B cell (primary cell): ENCODE data around the gene CYP4F2. TPM values are rescaled to one million over a fixed set of nuclear protein-coding genes. Genes with fewer than 3 reads are reported as not detected.
"Not testable (repeated sequence)": the region's sequence is repeated elsewhere in the genome, so short reads cannot be mapped to it uniquely, and the experiment has no call there.

ENCODE experiments used
- ATAC-seq: fragments of 200-7000 bp; cut with Tn5 transposase; one replicate; pipeline ENCODE4 v1.10.0; 2021; ENCODE audit warnings: low read depth, mild to moderate bottlenecking, moderate number of reproducible peaks, moderate library complexity
- CTCF ChIA-PET: fragments of 350-600 bp; sonication (Branson Sonifier 250); formaldehyde crosslinking; loops from one replicate; lab custom pipeline; 2021; ENCODE audit warnings: antibody characterized with exemption, inconsistent platforms; lab: Charles Lee
- POLR2A ChIA-PET: fragments of 350-600 bp; sonication (Branson Sonifier 250); formaldehyde crosslinking; loops from one replicate; lab custom pipeline; 2021; ENCODE audit warnings: antibody characterized with exemption; lab: Charles Lee
- DNase-seq: peaks from one replicate; pipeline ENCODE4 v3.0.0; 2013
- H2AFZ ChIP-seq: 2 replicates; pipeline ENCODE4 v1.6.1; 2012; ENCODE audit warnings: mild to moderate bottlenecking, low read depth, low read length; ENCODE audit not compliant: insufficient read depth, poor library complexity, severe bottlenecking
- H3K27ac ChIP-seq, 2 donors: 1 replicate in 1 of 2; 2 replicates in 1 of 2; pipeline ENCODE4 v1.5.1; 2012 to 2013; ENCODE audit warnings: low read length in 2 of 2, mild to moderate bottlenecking in 2 of 2, moderate library complexity in 1 of 2
- H3K27me3 ChIP-seq, 4 experiments: fragments of 200-600 bp in 1 of 4; sonication (generic) in 1 of 4; replicated peaks in 1 of 4; 1 replicate in 2 of 4; 2 replicates in 2 of 4; pipeline versions ENCODE4 v1.6.1 to v1.7.0; 2013 to 2016; ENCODE audit warnings: low read length in 3 of 4, mild to moderate bottlenecking in 2 of 4, mixed read lengths in 1 of 4, moderate library complexity in 1 of 4; ENCODE audit not compliant: insufficient read depth in 4 of 4, control insufficient read depth in 3 of 4; ENCODE audit errors: control extremely low read depth in 1 of 4
- H3K36me3 ChIP-seq, 2 experiments: replicated peaks in 1 of 2; 1 replicate in 1 of 2; 2 replicates in 1 of 2; pipeline versions ENCODE4 v1.6.1 to v1.7.1; 2013; ENCODE audit warnings: low read length in 1 of 2; ENCODE audit not compliant: insufficient read depth in 2 of 2, control insufficient read depth in 1 of 2; ENCODE audit errors: control extremely low read depth in 1 of 2, extremely low read depth in 1 of 2
- H3K4me1 ChIP-seq, 2 donors: fragments of 200-600 bp in 1 of 2; sonication (generic) in 1 of 2; 1 replicate in 1 of 2; 2 replicates in 1 of 2; pipeline versions ENCODE4 v1.5.1 to v1.6.1; 2013 to 2017; ENCODE audit warnings: low read length in 2 of 2; ENCODE audit not compliant: control insufficient read depth in 2 of 2, insufficient read depth in 2 of 2
- H3K4me2 ChIP-seq: replicated peaks from 2 replicates; pipeline ENCODE3; 2012; ENCODE audit warnings: mild to moderate bottlenecking, low read depth, low read length; ENCODE audit not compliant: poor library complexity, severe bottlenecking
- H3K4me3 ChIP-seq, 5 experiments: fragments of 200-600 bp in 1 of 5; sonication (generic) in 1 of 5; 1 replicate in 3 of 5; 2 replicates in 2 of 5; pipeline versions ENCODE4 v1.5.1 to v1.7.0; 2011 to 2016; ENCODE audit warnings: low read length in 4 of 5, mild to moderate bottlenecking in 4 of 5, low read depth in 2 of 5, control low read depth in 1 of 5, moderate library complexity in 1 of 5; ENCODE audit not compliant: insufficient read depth in 1 of 5; ENCODE audit errors: control extremely low read depth in 1 of 5, extremely low read depth in 1 of 5
- H3K79me2 ChIP-seq: fragments of 200-600 bp; sonication (generic); one replicate; pipeline ENCODE4 v1.6.0; 2016; ENCODE audit warnings: low read length; ENCODE audit not compliant: control insufficient read depth, insufficient read depth
- H3K9ac ChIP-seq: fragments of 200-600 bp; sonication (generic); 2 replicates; pipeline ENCODE4 v1.6.1; 2017; ENCODE audit warnings: mild to moderate bottlenecking, low read length, moderate library complexity
- H3K9me3 ChIP-seq, 3 donors: one replicate each; pipeline versions ENCODE4 v1.6.1 to v1.7.1; 2013; ENCODE audit warnings: low read length in 2 of 3; ENCODE audit not compliant: control insufficient read depth in 2 of 3, insufficient read depth in 1 of 3; ENCODE audit errors: control extremely low read depth in 1 of 3
- H4K20me1 ChIP-seq: 2 replicates; pipeline ENCODE4 v1.6.0; 2012; ENCODE audit warnings: mild to moderate bottlenecking, low read length; ENCODE audit not compliant: insufficient read depth, control insufficient read depth, poor library complexity, severe bottlenecking
- H3K27ac Mint-ChIP-seq: one replicate; pipeline ENCODE4 v1.8.0; 2021; ENCODE audit warnings: mixed read lengths
- H3K27me3 Mint-ChIP-seq: one replicate; pipeline ENCODE4 v1.8.0; 2021; ENCODE audit warnings: mixed read lengths
- H3K4me1 Mint-ChIP-seq: one replicate; pipeline ENCODE4 v1.8.0; 2021; ENCODE audit warnings: mixed read lengths
- H3K4me3 Mint-ChIP-seq: one replicate; pipeline ENCODE4 v1.8.0; 2021; ENCODE audit warnings: mixed read lengths
- H3K9me3 Mint-ChIP-seq: one replicate; pipeline ENCODE4 v1.8.0; 2022; ENCODE audit warnings: mixed read lengths; ENCODE audit not compliant: insufficient read depth
- CTCF ChIP-seq: fragments of 200-600 bp; IDR thresholded peaks from one replicate; pipeline ENCODE4 v1.8.0; 2022; ENCODE audit warnings: antibody characterized with exemption, mild to moderate bottlenecking
- EZH2 ChIP-seq: IDR thresholded peaks from 2 replicates; pipeline ENCODE4 v1.6.1; 2012; ENCODE audit warnings: borderline replicate concordance, low read depth, mild to moderate bottlenecking, moderate library complexity, low read length; ENCODE audit not compliant: insufficient read depth, poor library complexity, severe bottlenecking
- WGBS: methylation state at CpG from one replicate; pipeline ENCODE4 v1.1.5; 2013; ENCODE audit warnings: missing lambda C conversion rate; ENCODE audit not compliant: insufficient coverage; 5-methylcytosine and 5-hydroxymethylcytosine counted together
- intact Hi-C: fragments of 100-400 bp; cut with micrococcal nuclease; formaldehyde crosslinking; loops from one replicate; pipeline ENCODE4 v1.10.0; 2022
- polyA plus RNA-seq: library from polyadenylated mRNA; depleted of rRNA; stranded (reverse); fragments of >200 nt; gene quantifications from 2 replicates; pipeline ENCODE4 v1.2.3, GENCODE V29; 2012
- total RNA-seq, 2 donors: library from RNA; stranded (reverse); fragments of 120-200 nt in 1 of 2; gene quantifications; 1 replicate in 1 of 2; 2 replicates in 1 of 2; pipeline versions ENCODE4 v1.2.3 to v1.2.4, GENCODE V29; 2013 to 2022

CYP4F2 gene
- total and polyA plus RNA-seq, 2 donors (not counting 1 experiment from before 2014, with no cell fraction given): not detected

- Mint-ChIP-seq H3K27ac (no peak overlapping the region), H3K9me3 (peaks cover 3% of the 10 kb centered on the region), H3K27me3 (peaks cover 39% of the 10 kb centered on the region), H3K4me1 (peaks cover 17% of the 10 kb centered on the region), H3K4me3 (no peak overlapping the region)
- Histone ChIP-seq H3K9ac (no peak overlapping the region), H3K79me2 (no peaks in the 10 kb centered on the region), H3K4me3 (no peak overlapping the region), H3K4me1 (peaks cover 10 to 11% of the 10 kb centered on the region in 2 donors), H4K20me1 (no peaks in the 10 kb centered on the region), H3K4me2 (no peak overlapping the region), H2AFZ (no peak overlapping the region), H3K27me3 (peaks cover 0 to 20% (median 0%) of the 10 kb centered on the region in 4 experiments), H3K9me3 (peaks cover 2 to 19% (median 6%) of the 10 kb centered on the region in 3 donors), H3K27ac (no peak overlapping the region), H3K36me3 (no peaks in the 10 kb centered on the region)
- no CpG with 5 or more reads among the region's 4 CpGs for WGBS
- ATAC-seq (no peak), DNase-seq (no peak)
- no peak for TF ChIP-seq CTCF
- no peak for TF ChIP-seq EZH2
- intact Hi-C loops: no loop called here
- ChIA-PET CTCF (no interaction called here), POLR2A (no interaction called here)
These were observed 22.9 kb downstream of the CYP4F2 start for GRCh38 chr19:15874821-15875474.

GRCh38 chr19:15873771-15874170 is 24.1 kb downstream of the CYP4F2 start:
- ATAC-seq, H3K9ac ChIP-seq, H4K20me1 ChIP-seq, intact Hi-C loops, H3K36me3 ChIP-seq, H3K27ac Mint-ChIP-seq, H3K27ac ChIP-seq, H3K4me3 ChIP-seq, POLR2A ChIA-PET, H3K4me3 Mint-ChIP-seq, H3K9me3 Mint-ChIP-seq, CTCF ChIA-PET, H3K79me2 ChIP-seq, H2AFZ ChIP-seq, DNase-seq, H3K4me2 ChIP-seq: not testable (repeated sequence)
- Mint-ChIP-seq H3K4me1 (peaks cover 17% of the 10 kb centered on the region), H3K27me3 (peaks cover 41% of the 10 kb centered on the region)
- WGBS: 94% methylated on average over 3 of the region's 6 CpGs
- H3K27me3 ChIP-seq: peaks cover 0 to 10% (median 0%) of the 10 kb centered on the region in 4 experiments
- H3K9me3 ChIP-seq: peaks cover 2 to 15% (median 6%) of the 10 kb centered on the region in 3 donors
- peaks cover 10 to 11% of the 10 kb centered on the region in 2 donors for H3K4me1 ChIP-seq
